ENCODE measurements around the gene NLRP9. TPM values are rescaled to one million over a fixed set of nuclear protein-coding genes. Genes with fewer than 3 reads are reported as not detected.

The NLRP9 gene
- polyA plus RNA-seq, 1 donor from 2014 or later: not detected

DNA sequence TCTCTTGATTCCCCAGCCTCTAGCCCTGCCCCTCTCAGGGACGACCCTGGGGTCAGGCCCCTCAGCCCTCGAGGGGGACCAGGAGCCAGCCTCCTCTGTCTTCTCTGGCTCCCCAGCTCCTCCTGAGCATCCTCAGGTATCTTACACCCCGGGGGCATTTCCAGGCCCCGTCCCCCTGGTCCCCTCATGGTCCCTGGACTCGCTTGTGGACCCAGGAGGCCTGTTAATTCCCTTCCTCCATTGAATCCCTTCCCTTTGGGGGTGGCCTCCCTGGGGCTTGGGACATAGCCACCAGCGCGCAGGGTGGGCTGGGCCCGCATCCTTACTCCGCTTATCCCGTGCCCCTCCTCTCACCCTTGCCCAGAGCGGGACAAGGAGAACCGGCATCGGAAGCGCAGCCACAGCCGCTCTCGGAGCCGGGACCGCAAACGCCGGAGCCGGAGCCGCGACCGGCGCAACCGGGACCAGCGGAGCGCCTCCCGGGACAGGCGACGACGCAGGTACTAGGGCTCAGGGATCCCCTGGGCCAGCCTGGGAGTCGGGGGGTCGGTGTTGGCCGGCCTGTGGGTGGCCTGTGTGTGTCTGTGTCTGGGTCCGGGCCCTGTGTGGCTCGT, 79.2 kb downstream of the NLRP9 start:
- no peak overlapping the region for H2AFZ ChIP-seq (ENCODE audit: low read depth, low read length)
- no peak overlapping the region for H3K4me3 ChIP-seq (ENCODE audit: low read length)
- H3K27me3 ChIP-seq (ENCODE audit: insufficient read depth, low read depth, low read length): no peaks in the 10 kb centered on the region
- H3K9me2 ChIP-seq (ENCODE audit: insufficient read depth, low read length): no peaks in the 10 kb centered on the region
- H3K79me2 ChIP-seq (replicated peaks; ENCODE audit: insufficient read depth, low read length): peaks cover 43% of the 10 kb centered on the region
- H3K9me3 ChIP-seq (ENCODE audit: low read length): no peaks in the 10 kb centered on the region
- H4K20me1 ChIP-seq (ENCODE audit: insufficient read depth): peaks cover 42% of the 10 kb centered on the region
- H3K4me2 ChIP-seq (ENCODE audit: low read length): no peak overlapping the region
- H3K27ac ChIP-seq (ENCODE audit: low read length): no peak overlapping the region
- TF ChIP-seq, protein P1, sequence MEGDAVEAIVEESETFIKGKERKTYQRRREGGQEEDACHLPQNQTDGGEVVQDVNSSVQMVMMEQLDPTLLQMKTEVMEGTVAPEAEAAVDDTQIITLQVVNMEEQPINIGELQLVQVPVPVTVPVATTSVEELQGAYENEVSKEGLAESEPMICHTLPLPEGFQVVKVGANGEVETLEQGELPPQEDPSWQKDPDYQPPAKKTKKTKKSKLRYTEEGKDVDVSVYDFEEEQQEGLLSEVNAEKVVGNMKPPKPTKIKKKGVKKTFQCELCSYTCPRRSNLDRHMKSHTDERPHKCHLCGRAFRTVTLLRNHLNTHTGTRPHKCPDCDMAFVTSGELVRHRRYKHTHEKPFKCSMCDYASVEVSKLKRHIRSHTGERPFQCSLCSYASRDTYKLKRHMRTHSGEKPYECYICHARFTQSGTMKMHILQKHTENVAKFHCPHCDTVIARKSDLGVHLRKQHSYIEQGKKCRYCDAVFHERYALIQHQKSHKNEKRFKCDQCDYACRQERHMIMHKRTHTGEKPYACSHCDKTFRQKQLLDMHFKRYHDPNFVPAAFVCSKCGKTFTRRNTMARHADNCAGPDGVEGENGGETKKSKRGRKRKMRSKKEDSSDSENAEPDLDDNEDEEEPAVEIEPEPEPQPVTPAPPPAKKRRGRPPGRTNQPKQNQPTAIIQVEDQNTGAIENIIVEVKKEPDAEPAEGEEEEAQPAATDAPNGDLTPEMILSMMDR (IDR thresholded peaks at IDR 0.05; ENCODE audit: poor library complexity, severe bottlenecking): no peak
- TF ChIP-seq, protein P2, sequence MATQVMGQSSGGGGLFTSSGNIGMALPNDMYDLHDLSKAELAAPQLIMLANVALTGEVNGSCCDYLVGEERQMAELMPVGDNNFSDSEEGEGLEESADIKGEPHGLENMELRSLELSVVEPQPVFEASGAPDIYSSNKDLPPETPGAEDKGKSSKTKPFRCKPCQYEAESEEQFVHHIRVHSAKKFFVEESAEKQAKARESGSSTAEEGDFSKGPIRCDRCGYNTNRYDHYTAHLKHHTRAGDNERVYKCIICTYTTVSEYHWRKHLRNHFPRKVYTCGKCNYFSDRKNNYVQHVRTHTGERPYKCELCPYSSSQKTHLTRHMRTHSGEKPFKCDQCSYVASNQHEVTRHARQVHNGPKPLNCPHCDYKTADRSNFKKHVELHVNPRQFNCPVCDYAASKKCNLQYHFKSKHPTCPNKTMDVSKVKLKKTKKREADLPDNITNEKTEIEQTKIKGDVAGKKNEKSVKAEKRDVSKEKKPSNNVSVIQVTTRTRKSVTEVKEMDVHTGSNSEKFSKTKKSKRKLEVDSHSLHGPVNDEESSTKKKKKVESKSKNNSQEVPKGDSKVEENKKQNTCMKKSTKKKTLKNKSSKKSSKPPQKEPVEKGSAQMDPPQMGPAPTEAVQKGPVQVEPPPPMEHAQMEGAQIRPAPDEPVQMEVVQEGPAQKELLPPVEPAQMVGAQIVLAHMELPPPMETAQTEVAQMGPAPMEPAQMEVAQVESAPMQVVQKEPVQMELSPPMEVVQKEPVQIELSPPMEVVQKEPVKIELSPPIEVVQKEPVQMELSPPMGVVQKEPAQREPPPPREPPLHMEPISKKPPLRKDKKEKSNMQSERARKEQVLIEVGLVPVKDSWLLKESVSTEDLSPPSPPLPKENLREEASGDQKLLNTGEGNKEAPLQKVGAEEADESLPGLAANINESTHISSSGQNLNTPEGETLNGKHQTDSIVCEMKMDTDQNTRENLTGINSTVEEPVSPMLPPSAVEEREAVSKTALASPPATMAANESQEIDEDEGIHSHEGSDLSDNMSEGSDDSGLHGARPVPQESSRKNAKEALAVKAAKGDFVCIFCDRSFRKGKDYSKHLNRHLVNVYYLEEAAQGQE (IDR thresholded peaks at IDR 0.05; ENCODE audit: borderline replicate concordance): no peak
- TF ChIP-seq TAF1 (IDR thresholded peaks at IDR 0.05; ENCODE audit: low read depth): no peak
- TF ChIP-seq EZH2 (IDR thresholded peaks at IDR 0.05; ENCODE audit: borderline replicate concordance, insufficient read depth, low read length, poor library complexity, severe bottlenecking): no peak
- TF ChIP-seq POLR2AphosphoS5 (IDR thresholded peaks at IDR 0.05): no peak
- TF ChIP-seq RAD21 (conservative IDR thresholded peaks at IDR 0.05): no peak
- no peak for TF ChIP-seq MXI1 (conservative IDR thresholded peaks at IDR 0.05; ENCODE audit: poor library complexity, severe bottlenecking)
- TF ChIP-seq SMC3 (conservative IDR thresholded peaks at IDR 0.05; ENCODE audit: poor library complexity): no peak
- no peak for TF ChIP-seq EP300 (conservative IDR thresholded peaks at IDR 0.05; ENCODE audit: poor library complexity, severe bottlenecking)
- H3K9ac ChIP-seq (ENCODE audit: low read length): no peak overlapping the region
- no peaks in the 10 kb centered on the region for H3F3A ChIP-seq (ENCODE audit: insufficient read depth, low read length, poor library complexity, severe bottlenecking)
- no peaks in the 10 kb centered on the region for H3K36me3 ChIP-seq (ENCODE audit: insufficient read depth, low read length)

Small RNAs within 50 kb of the gene (small RNA-seq; reads per million reads assigned to genes)
- gene AC010525.2: 0 reads per million in 3 experiments

Other genes with a start within 250 kb of the NLRP9 start
- 0.45 and 1.4 TPM in 2 replicates for gene SSC5D, start 250.0 kb downstream of the NLRP9 start, polyA plus RNA-seq
- not detected in 2 replicates for gene SBK2, start 201.3 kb downstream of the NLRP9 start, polyA plus RNA-seq
- not detected in 2 replicates for gene SBK3, start 192.9 kb downstream of the NLRP9 start, polyA plus RNA-seq
- 7.4 and 10.8 TPM in 2 replicates for gene ZNF579, start 157.6 kb downstream of the NLRP9 start, polyA plus RNA-seq
- 5.1 and 7.4 TPM in 2 replicates for gene FIZ1, start 138.9 kb downstream of the NLRP9 start, polyA plus RNA-seq
- 3.2 and 3.9 TPM in 2 replicates for gene ZNF524, start 138.1 kb downstream of the NLRP9 start, polyA plus RNA-seq
- gene ZNF865, start 132.8 kb downstream of the NLRP9 start, polyA plus RNA-seq: 1.7 and 2.1 TPM in 2 replicates
- gene ZNF784, start 113.8 kb downstream of the NLRP9 start, polyA plus RNA-seq: 10.3 and 10.7 TPM in 2 replicates
- 11.7 and 17.3 TPM in 2 replicates for gene ZNF580, start 97.4 kb downstream of the NLRP9 start, polyA plus RNA-seq
- gene ZNF581, start 94.8 kb downstream of the NLRP9 start, polyA plus RNA-seq: 14.8 and 15.3 TPM in 2 replicates
- gene CCDC106, start 90.2 kb downstream of the NLRP9 start, polyA plus RNA-seq: 33.8 and 40.7 TPM in 2 replicates
- gene U2AF2, start 83.4 kb downstream of the NLRP9 start, polyA plus RNA-seq: 129 and 158 TPM in 2 replicates
- 21.0 and 23.6 TPM in 2 replicates for gene EPN1, start 63.2 kb downstream of the NLRP9 start, polyA plus RNA-seq
- not detected in 2 replicates for gene RFPL4A, start 20.7 kb upstream of the NLRP9 start, polyA plus RNA-seq
- gene RFPL4AL1, start 30.7 kb upstream of the NLRP9 start, polyA plus RNA-seq: not detected in 2 replicates
- gene NLRP11, start 93.6 kb upstream of the NLRP9 start, polyA plus RNA-seq: not detected in 2 replicates
- gene NLRP4, start 98.1 kb upstream of the NLRP9 start, polyA plus RNA-seq: not detected in 2 replicates
- gene NLRP13, start 193.9 kb upstream of the NLRP9 start, polyA plus RNA-seq: not detected in 2 replicates
- not detected in 2 replicates for gene NLRP8, start 209.4 kb upstream of the NLRP9 start, polyA plus RNA-seq
- not detected in 2 replicates for gene NLRP5, start 248.4 kb upstream of the NLRP9 start, polyA plus RNA-seq